Breast epithelium (tissue), 4 donors: ENCODE results near the gene IMMP2L. TPM values are rescaled to one million over a fixed set of nuclear protein-coding genes. Genes with fewer than 3 reads are reported as not detected.

Experiments used
- DNase-seq, 2 donors: peaks; one replicate each; pipeline ENCODE4 v3.0.0-alpha.2; 2019; ENCODE audit warnings: low spot score in 2 of 2
- H3K27ac ChIP-seq, 2 donors: fragments of 200-600 bp; sonication (generic) in 1 of 2; one replicate each; pipeline ENCODE4 v1.5.1; 2016 to 2019; ENCODE audit warnings: mild to moderate bottlenecking in 1 of 2
- H3K27me3 ChIP-seq, 2 donors: fragments of 200-600 bp; sonication (generic) in 1 of 2; one replicate each; pipeline versions ENCODE4 v1.5.1 to v1.6.0; 2017 to 2019; ENCODE audit warnings: control low read depth in 1 of 2, mild to moderate bottlenecking in 1 of 2
- H3K36me3 ChIP-seq: fragments of 200-600 bp; one replicate; pipeline ENCODE4 v1.5.1; 2019
- H3K4me1 ChIP-seq, 2 donors: fragments of 200-600 bp; sonication (generic); one replicate each; pipeline ENCODE4 v1.5.1; 2016 to 2019; ENCODE audit warnings: control low read depth in 1 of 2
- H3K4me3 ChIP-seq, 3 donors: fragments of 200-600 bp; sonication (generic); 1 replicate in 2 of 3; 2 replicates in 1 of 3; pipeline ENCODE4 v1.5.1; 2016 to 2019; ENCODE audit warnings: mild to moderate bottlenecking in 3 of 3, moderate library complexity in 2 of 3
- H3K9me3 ChIP-seq, 2 donors: fragments of 200-600 bp; sonication (generic) in 1 of 2; one replicate each; pipeline ENCODE4 v1.5.1; 2016 to 2019; ENCODE audit warnings: control low read depth in 1 of 2
- POLR2A ChIP-seq: fragments of 450-650 bp; IDR thresholded peaks from one replicate; pipeline ENCODE4 v1.6.1; 2016; ENCODE audit warnings: antibody characterized with exemption, mild to moderate bottlenecking, moderate library complexity
- POLR2AphosphoS5 ChIP-seq, 3 donors: sonication (generic); formaldehyde crosslinking; IDR thresholded peaks; one replicate each; pipeline ENCODE4 v1.6.1; 2017; ENCODE audit warnings: antibody characterized with exemption in 3 of 3
- intact Hi-C: fragments of 100-400 bp; cut with DNase I; formaldehyde crosslinking; loops from one replicate; pipeline ENCODE4 v1.15.1; 2023; ENCODE audit warnings: low total_unique reads
- total RNA-seq, 3 donors: library from RNA; depleted of rRNA; stranded (reverse); fragments of >200 nt; gene quantifications; one replicate each; pipeline ENCODE4 v1.1.0, GENCODE V29; 2016
- TF ChIP-seq, protein P1 (sequence below), 3 donors: fragments of 450-650 bp; IDR thresholded peaks; one replicate each; pipeline ENCODE4 v1.5.1; 2016 to 2017; ENCODE audit warnings: antibody characterized with exemption in 3 of 3, mild to moderate bottlenecking in 3 of 3, moderate library complexity in 3 of 3

IMMP2L gene
- total RNA-seq, 3 donors from 2014 or later = 19.8 to 39.7 (median 30.8) TPM

DNA sequence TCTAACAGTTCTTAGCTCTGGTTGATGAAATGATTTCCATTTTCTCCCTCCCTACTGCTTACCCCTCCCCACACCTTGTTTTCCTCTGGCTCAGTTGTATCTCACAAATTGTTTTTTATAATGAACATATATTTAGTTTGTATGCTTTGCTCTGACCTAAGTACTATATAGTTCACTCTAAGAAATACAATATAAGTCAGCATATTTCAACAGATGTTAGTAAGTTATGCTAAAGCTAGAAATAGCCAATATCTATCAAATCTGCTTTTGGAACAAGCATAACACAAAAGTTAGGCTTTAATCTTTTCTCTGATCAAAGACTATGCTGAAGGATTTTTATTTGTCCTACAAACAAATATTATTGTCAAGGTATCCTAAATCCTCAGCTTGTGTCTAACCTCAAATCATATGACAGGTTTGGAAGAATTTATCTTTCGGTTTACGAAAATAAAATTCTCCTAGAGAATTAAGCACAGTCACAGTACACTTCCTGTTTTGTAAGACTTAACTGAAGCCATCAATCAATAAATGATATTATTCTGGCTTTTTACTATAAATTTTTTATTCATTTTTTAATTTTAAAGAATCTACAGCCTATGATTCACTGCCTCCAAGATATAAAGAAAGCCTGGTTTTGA, 67.0 kb downstream of the IMMP2L start:
- no peaks in the 10 kb centered on the region for H3K27me3 ChIP-seq
- no peak overlapping the region for H3K27ac ChIP-seq
- no peaks in the 10 kb centered on the region for H3K4me1 ChIP-seq
- DNase-seq = no peak
- peaks cover 6 to 9% of the 10 kb centered on the region in 2 donors for H3K9me3 ChIP-seq
- intact Hi-C loops = no loop called here
- TF ChIP-seq, protein P1, sequence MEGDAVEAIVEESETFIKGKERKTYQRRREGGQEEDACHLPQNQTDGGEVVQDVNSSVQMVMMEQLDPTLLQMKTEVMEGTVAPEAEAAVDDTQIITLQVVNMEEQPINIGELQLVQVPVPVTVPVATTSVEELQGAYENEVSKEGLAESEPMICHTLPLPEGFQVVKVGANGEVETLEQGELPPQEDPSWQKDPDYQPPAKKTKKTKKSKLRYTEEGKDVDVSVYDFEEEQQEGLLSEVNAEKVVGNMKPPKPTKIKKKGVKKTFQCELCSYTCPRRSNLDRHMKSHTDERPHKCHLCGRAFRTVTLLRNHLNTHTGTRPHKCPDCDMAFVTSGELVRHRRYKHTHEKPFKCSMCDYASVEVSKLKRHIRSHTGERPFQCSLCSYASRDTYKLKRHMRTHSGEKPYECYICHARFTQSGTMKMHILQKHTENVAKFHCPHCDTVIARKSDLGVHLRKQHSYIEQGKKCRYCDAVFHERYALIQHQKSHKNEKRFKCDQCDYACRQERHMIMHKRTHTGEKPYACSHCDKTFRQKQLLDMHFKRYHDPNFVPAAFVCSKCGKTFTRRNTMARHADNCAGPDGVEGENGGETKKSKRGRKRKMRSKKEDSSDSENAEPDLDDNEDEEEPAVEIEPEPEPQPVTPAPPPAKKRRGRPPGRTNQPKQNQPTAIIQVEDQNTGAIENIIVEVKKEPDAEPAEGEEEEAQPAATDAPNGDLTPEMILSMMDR (IDR thresholded peaks at IDR 0.05) = no peak
- no peak for TF ChIP-seq POLR2AphosphoS5 (IDR thresholded peaks at IDR 0.05)
- TF ChIP-seq POLR2A = no peak
- no peak overlapping the region for H3K4me3 ChIP-seq
- no peaks in the 10 kb centered on the region for H3K36me3 ChIP-seq

DNA sequence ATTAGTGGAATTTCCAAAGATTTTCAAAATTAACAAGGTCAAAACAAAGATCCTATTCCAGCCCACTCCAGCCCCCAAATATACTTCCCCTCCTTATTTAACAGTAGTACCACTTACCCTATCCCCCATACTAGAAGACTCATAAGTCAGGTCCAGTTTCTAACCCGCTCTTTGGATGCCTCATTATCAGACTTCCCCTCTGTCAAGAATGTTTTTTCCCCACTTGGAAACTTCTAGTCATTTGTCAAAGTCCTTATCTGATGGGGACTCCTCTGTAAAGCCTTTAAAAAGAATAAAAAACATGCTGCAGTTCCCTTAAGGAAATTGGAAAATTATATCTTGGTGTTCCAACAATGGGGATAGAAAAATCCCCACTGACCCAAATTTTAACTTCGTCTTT, 70.1 kb downstream of the IMMP2L start:
- Histone ChIP-seq H3K27me3 (no peaks in the 10 kb centered on the region), H3K36me3 (no peaks in the 10 kb centered on the region), H3K4me3 (no peak overlapping the region), H3K4me1 (no peaks in the 10 kb centered on the region), H3K27ac (no peak overlapping the region), H3K9me3 (no peaks in the 10 kb centered on the region)
- TF ChIP-seq POLR2AphosphoS5 (IDR thresholded peaks at IDR 0.05) (no peak), POLR2A (no peak)
- TF ChIP-seq, protein P1 (IDR thresholded peaks at IDR 0.05) = no peak
- no peak for DNase-seq
- intact Hi-C loops = no loop called here

DNA sequence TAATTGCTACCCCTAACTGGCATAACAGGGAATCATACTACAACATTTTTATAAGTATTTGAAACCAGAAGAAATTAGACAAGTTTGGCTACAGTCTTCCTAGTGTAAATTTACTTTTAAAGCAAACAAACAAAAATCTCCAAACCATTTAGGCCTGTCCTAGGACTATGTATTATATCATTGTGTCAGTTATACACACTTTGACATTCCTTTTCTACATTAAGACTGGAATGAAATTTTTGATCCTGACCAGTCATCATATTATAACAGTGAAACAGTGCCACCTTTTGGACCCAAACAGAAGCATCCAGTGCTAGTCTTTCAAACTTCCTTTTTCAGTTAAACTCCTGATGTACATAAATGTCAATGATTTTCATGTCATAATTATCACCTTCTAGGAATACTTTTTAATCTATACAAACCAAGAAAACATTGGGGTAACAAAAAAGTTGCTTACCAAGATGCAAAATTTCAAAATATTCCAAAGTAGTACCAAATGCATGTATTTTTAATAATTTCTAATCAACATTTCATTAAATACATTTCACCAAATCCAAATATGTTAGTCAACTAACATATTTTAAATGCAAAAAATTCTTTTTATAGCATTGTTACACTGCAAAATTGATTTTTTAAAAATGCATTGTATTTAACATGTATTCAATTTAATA, 75.7 kb downstream of the IMMP2L start:
- TF ChIP-seq, protein P1 (IDR thresholded peaks at IDR 0.05) = peak; percentile 43 to 64 (median 64)
- no peak for TF ChIP-seq POLR2AphosphoS5 (IDR thresholded peaks at IDR 0.05)
- no peaks in the 10 kb centered on the region for H3K9me3 ChIP-seq
- H3K4me1 ChIP-seq = no peaks in the 10 kb centered on the region
- no peak overlapping the region for H3K4me3 ChIP-seq
- DNase-seq = no peak
- intact Hi-C loops = no loop called here
- H3K27me3 ChIP-seq = no peaks in the 10 kb centered on the region
- no peaks in the 10 kb centered on the region for H3K36me3 ChIP-seq
- H3K27ac ChIP-seq = no peak overlapping the region

GRCh38 chr7:111485701-111486380, 76.5 kb downstream of the IMMP2L start:
- TF ChIP-seq, protein P1 (IDR thresholded peaks at IDR 0.05) = no peak
- TF ChIP-seq POLR2AphosphoS5 (IDR thresholded peaks at IDR 0.05) = no peak
- no peak for TF ChIP-seq POLR2A
- Histone ChIP-seq H3K4me1 (no peaks in the 10 kb centered on the region), H3K27me3 (no peaks in the 10 kb centered on the region), H3K4me3 (no peak overlapping the region), H3K9me3 (no peaks in the 10 kb centered on the region), H3K36me3 (no peaks in the 10 kb centered on the region), H3K27ac (no peak overlapping the region)
- intact Hi-C loops = no loop called here
- no peak for DNase-seq

DNA sequence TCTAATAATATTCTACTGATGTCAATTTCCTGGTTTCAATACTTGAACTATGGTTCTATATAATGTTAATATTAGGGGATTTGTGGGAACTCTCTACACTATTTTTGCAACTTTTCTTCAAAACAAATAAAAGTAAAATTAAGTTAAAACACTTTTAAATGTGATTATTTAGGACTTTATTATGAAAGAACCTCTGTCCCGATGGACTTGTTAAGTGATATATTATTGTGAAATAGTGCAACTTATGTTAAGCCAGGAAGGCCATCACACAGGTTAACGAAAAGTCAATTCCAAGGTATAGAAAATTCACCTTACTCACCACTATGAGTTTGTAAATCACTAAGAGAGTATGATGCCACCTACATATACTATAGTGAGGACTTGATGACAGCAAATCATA, 79.2 kb downstream of the IMMP2L start:
- no peak overlapping the region for H3K27ac ChIP-seq
- H3K27me3 ChIP-seq = no peaks in the 10 kb centered on the region
- no peaks in the 10 kb centered on the region for H3K36me3 ChIP-seq
- H3K4me1 ChIP-seq = no peaks in the 10 kb centered on the region
- H3K9me3 ChIP-seq = no peaks in the 10 kb centered on the region
- intact Hi-C loops = no loop called here
- TF ChIP-seq, protein P1 (IDR thresholded peaks at IDR 0.05) = no peak
- TF ChIP-seq POLR2A = no peak
- no peak for TF ChIP-seq POLR2AphosphoS5 (IDR thresholded peaks at IDR 0.05)
- no peak overlapping the region for H3K4me3 ChIP-seq
- no peak for DNase-seq
